Liver (tissue), 9 donors: ENCODE results near the gene TLK2. TPM values are rescaled to one million over a fixed set of nuclear protein-coding genes. Genes with fewer than 3 reads are reported as not detected.

ENCODE experiments used
- DNase-seq: peaks from one replicate; pipeline ENCODE4 v3.0.0-alpha.2; 2017; ENCODE audit warnings: low spot score
- H3K27ac ChIP-seq, 2 donors: one replicate each; pipeline ENCODE4 v1.7.0; 2013; ENCODE audit warnings: inconsistent platforms in 2 of 2, low read length in 2 of 2, control low read depth in 1 of 2, low read depth in 1 of 2, mild to moderate bottlenecking in 1 of 2
- H3K27me3 ChIP-seq, 4 donors: one replicate each; pipeline versions ENCODE4 v1.6.1 to v1.7.0; 2013; ENCODE audit warnings: low read length in 3 of 4, inconsistent platforms in 1 of 4, mild to moderate bottlenecking in 1 of 4, moderate library complexity in 1 of 4; ENCODE audit not compliant: control insufficient read depth in 4 of 4, insufficient read depth in 4 of 4
- H3K36me3 ChIP-seq, 4 donors: one replicate each; pipeline versions ENCODE4 v1.6.1 to v1.7.0; 2013; ENCODE audit warnings: low read length in 3 of 4, mild to moderate bottlenecking in 3 of 4, low read depth in 1 of 4, moderate library complexity in 1 of 4; ENCODE audit not compliant: control insufficient read depth in 4 of 4, insufficient read depth in 3 of 4
- H3K4me1 ChIP-seq, 4 donors: one replicate each; pipeline versions ENCODE4 v1.6.1 to v1.7.0; 2013; ENCODE audit warnings: low read length in 3 of 4, mild to moderate bottlenecking in 3 of 4, moderate library complexity in 1 of 4; ENCODE audit not compliant: control insufficient read depth in 4 of 4, insufficient read depth in 4 of 4
- H3K4me3 ChIP-seq, 3 donors: one replicate each; pipeline versions ENCODE4 v1.6.1 to v1.7.0; 2013; ENCODE audit warnings: low read length in 3 of 3, control low read depth in 1 of 3, low read depth in 1 of 3, mild to moderate bottlenecking in 1 of 3
- H3K9ac ChIP-seq, 2 donors: one replicate each; pipeline ENCODE4 v1.7.0; 2013; ENCODE audit warnings: low read length in 2 of 2, mild to moderate bottlenecking in 2 of 2, moderate library complexity in 2 of 2, control low read depth in 1 of 2, low read depth in 1 of 2
- H3K9me3 ChIP-seq, 4 donors: one replicate each; pipeline versions ENCODE4 v1.6.1 to v1.7.0; 2013; ENCODE audit warnings: low read length in 3 of 4; ENCODE audit not compliant: control insufficient read depth in 4 of 4
- EGR1 ChIP-seq, 2 donors: IDR thresholded peaks; 2 replicates each; pipeline ENCODE4 v1.6.1; 2016 to 2018; ENCODE audit warnings: antibody characterized with exemption in 2 of 2, low read depth in 2 of 2
- FOXA1 ChIP-seq: IDR thresholded peaks from 2 replicates; pipeline ENCODE4 v1.6.1; 2016; ENCODE audit warnings: antibody characterized with exemption
- FOXA2 ChIP-seq: IDR thresholded peaks from 2 replicates; pipeline ENCODE4 v1.6.1; 2016; ENCODE audit warnings: antibody characterized with exemption
- GABPA ChIP-seq, 2 donors: IDR thresholded peaks in 1 of 2; conservative IDR thresholded peaks in 1 of 2; 2 replicates each; pipeline ENCODE4 v1.6.1; 2016; ENCODE audit warnings: antibody characterized with exemption in 2 of 2, mild to moderate bottlenecking in 1 of 2, moderate library complexity in 1 of 2
- HNF4A ChIP-seq, 2 donors: conservative IDR thresholded peaks; 2 replicates each; pipeline ENCODE4 v1.6.1; 2016; ENCODE audit warnings: antibody characterized with exemption in 2 of 2, mild to moderate bottlenecking in 2 of 2
- HNF4G ChIP-seq: IDR thresholded peaks from 2 replicates; pipeline ENCODE4 v1.6.1; 2016; ENCODE audit warnings: antibody characterized with exemption
- JUND ChIP-seq, 2 donors: IDR thresholded peaks; 2 replicates each; pipeline ENCODE4 v1.6.1; 2016; ENCODE audit warnings: antibody characterized with exemption in 2 of 2
- NR2F2 ChIP-seq: IDR thresholded peaks from 2 replicates; pipeline ENCODE4 v1.6.1; 2016; ENCODE audit warnings: antibody characterized with exemption
- RAD21 ChIP-seq, 2 donors: IDR thresholded peaks; 2 replicates each; pipeline ENCODE4 v1.6.1; 2016; ENCODE audit warnings: antibody characterized with exemption in 2 of 2, mild to moderate bottlenecking in 2 of 2
- RXRA ChIP-seq, 2 donors: IDR thresholded peaks; 2 replicates each; pipeline ENCODE4 v1.6.1; 2017 to 2018; ENCODE audit warnings: antibody characterized with exemption in 2 of 2, mild to moderate bottlenecking in 1 of 2
- SP1 ChIP-seq: IDR thresholded peaks from 2 replicates; pipeline ENCODE4 v1.6.1; 2018; ENCODE audit warnings: antibody characterized with exemption, mild to moderate bottlenecking
- TAF1 ChIP-seq: conservative IDR thresholded peaks from 2 replicates; pipeline ENCODE4 v1.6.1; 2016; ENCODE audit warnings: antibody characterized with exemption, mild to moderate bottlenecking
- YY1 ChIP-seq: IDR thresholded peaks from 2 replicates; pipeline ENCODE4 v1.6.1; 2016; ENCODE audit warnings: antibody characterized with exemption, mild to moderate bottlenecking
- WGBS: extraction: QIAGEN DNeasy Blood & Tissue Kit; methylation state at CpG from one replicate; pipeline ENCODE4 v1.1.7; 2013; 5-methylcytosine and 5-hydroxymethylcytosine counted together
- polyA plus RNA-seq, 2 donors: library from polyadenylated mRNA; stranded (reverse) in 1 of 2; unstranded in 1 of 2; fragments of 200-250 nt in 1 of 2; fragments of >200 nt in 1 of 2; fragmentation: Nextera tagmentation in 1 of 2; extraction: Ambion mirVana in 1 of 2; gene quantifications; one replicate each; pipeline versions ENCODE4 v1.2.1 to v1.2.3, GENCODE V29; 2013 to 2015
- total RNA-seq, 2 donors: library from RNA; depleted of rRNA; stranded (reverse); fragments of >200 nt; gene quantifications; one replicate each; pipeline ENCODE4 v1.2.3, GENCODE V29; 2014
- TF ChIP-seq, protein P1 (sequence below): IDR thresholded peaks from 2 replicates; pipeline ENCODE4 v1.6.1; 2016; ENCODE audit warnings: antibody characterized with exemption
- TF ChIP-seq, protein P2 (sequence below): IDR thresholded peaks from 2 replicates; pipeline ENCODE4 v1.6.1; 2016; ENCODE audit warnings: antibody characterized with exemption
- TF ChIP-seq, protein P3 (sequence below): IDR thresholded peaks from 2 replicates; pipeline ENCODE4 v1.6.1; 2016; ENCODE audit warnings: antibody characterized with exemption, mild to moderate bottlenecking
- TF ChIP-seq, protein P4 (sequence below): IDR thresholded peaks from 2 replicates; pipeline ENCODE4 v1.6.1; 2016; ENCODE audit warnings: antibody characterized with exemption
- TF ChIP-seq, protein P5 (sequence below): fragments of 150-350 bp; IDR thresholded peaks from 2 replicates; pipeline ENCODE4 v1.5.1; 2017; ENCODE audit warnings: improper control_type of control experiment, low read depth, low read length; ENCODE audit not compliant: missing input control
- donor health status: healthy.
- donor health status: healthy.
- donor health status: healthy.
- donor health status: healthy.
- donor health status: healthy.

The TLK2 gene
- total and polyA plus RNA-seq, 4 donors, result 4.2 to 25.8 (median 14.8) TPM

DNA sequence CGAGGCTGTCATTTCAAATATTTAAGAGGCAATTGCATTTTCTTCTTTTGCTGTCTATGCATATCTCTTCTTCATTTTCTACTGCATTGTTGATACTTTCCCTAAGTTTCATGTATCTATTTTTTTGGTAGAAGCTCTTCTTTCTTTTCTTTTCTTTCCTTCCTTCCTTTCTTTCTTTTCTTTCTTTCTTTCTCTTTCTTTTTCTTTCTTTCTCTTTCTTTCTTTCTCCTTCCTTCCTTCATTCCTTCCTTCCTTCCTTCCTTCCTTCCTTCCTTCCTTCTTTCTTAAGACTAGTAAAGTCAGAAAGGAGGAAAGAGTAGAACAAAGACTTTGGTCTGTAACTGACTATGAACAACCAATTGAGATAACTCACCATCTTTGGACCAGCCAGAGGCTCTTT lies 182.7 kb downstream of the TLK2 start:
- no peak for DNase-seq
- 94% methylated on average over 1 of the region's 1 CpG for WGBS
- TF ChIP-seq GABPA (IDR thresholded peaks at IDR 0.05 in 1 of 2, conservative IDR thresholded peaks at IDR 0.05 in 1 of 2) (no peak), TAF1 (no peak), HNF4A (conservative IDR thresholded peaks at IDR 0.05) (no peak), SP1 (no peak), FOXA2 (no peak), EGR1 (IDR thresholded peaks at IDR 0.05; ENCODE audit: low read depth in 2 of 2) (no peak), YY1 (no peak), HNF4G (no peak), RAD21 (IDR thresholded peaks at IDR 0.05) (no peak), JUND (IDR thresholded peaks at IDR 0.05) (no peak), FOXA1 (no peak), RXRA (IDR thresholded peaks at IDR 0.05) (no peak), NR2F2 (no peak)
- TF ChIP-seq, protein P1, sequence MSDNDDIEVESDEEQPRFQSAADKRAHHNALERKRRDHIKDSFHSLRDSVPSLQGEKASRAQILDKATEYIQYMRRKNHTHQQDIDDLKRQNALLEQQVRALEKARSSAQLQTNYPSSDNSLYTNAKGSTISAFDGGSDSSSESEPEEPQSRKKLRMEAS, result no peak
- TF ChIP-seq, protein P2, sequence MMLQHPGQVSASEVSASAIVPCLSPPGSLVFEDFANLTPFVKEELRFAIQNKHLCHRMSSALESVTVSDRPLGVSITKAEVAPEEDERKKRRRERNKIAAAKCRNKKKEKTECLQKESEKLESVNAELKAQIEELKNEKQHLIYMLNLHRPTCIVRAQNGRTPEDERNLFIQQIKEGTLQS, result no peak
- TF ChIP-seq, protein P3, sequence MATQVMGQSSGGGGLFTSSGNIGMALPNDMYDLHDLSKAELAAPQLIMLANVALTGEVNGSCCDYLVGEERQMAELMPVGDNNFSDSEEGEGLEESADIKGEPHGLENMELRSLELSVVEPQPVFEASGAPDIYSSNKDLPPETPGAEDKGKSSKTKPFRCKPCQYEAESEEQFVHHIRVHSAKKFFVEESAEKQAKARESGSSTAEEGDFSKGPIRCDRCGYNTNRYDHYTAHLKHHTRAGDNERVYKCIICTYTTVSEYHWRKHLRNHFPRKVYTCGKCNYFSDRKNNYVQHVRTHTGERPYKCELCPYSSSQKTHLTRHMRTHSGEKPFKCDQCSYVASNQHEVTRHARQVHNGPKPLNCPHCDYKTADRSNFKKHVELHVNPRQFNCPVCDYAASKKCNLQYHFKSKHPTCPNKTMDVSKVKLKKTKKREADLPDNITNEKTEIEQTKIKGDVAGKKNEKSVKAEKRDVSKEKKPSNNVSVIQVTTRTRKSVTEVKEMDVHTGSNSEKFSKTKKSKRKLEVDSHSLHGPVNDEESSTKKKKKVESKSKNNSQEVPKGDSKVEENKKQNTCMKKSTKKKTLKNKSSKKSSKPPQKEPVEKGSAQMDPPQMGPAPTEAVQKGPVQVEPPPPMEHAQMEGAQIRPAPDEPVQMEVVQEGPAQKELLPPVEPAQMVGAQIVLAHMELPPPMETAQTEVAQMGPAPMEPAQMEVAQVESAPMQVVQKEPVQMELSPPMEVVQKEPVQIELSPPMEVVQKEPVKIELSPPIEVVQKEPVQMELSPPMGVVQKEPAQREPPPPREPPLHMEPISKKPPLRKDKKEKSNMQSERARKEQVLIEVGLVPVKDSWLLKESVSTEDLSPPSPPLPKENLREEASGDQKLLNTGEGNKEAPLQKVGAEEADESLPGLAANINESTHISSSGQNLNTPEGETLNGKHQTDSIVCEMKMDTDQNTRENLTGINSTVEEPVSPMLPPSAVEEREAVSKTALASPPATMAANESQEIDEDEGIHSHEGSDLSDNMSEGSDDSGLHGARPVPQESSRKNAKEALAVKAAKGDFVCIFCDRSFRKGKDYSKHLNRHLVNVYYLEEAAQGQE, result no peak
- H3K9ac ChIP-seq, result no peak overlapping the region
- peaks cover 0 to 2% (median 0%) of the 10 kb centered on the region in 4 donors for H3K4me1 ChIP-seq
- H3K27me3 ChIP-seq, result no peaks in the 10 kb centered on the region
- H3K4me3 ChIP-seq, result no peak overlapping the region
- no peak overlapping the region for H3K27ac ChIP-seq
- peaks cover 0 to 6% (median 2%) of the 10 kb centered on the region in 4 donors for H3K9me3 ChIP-seq
- H3K36me3 ChIP-seq, result no peaks in the 10 kb centered on the region

DNA sequence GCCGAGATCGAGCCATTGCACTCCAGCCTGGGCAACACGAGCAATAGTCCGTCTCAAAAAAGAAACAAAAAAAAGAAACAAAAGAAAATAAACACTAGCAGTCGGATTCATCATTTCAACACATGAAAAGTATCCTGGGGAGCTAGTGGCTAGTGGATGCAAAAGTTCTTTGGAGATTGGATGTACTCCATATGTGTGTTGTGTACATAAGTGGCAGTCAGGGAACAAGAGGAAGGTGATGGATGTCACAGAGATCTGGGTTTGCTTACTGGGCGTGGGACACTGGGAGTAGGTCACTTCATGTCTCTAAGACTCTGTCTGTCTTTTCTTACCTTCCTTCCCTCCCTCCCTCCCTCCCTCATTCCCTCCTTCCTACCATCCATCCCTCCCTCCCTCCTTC lies 184.2 kb downstream of the TLK2 start:
- no peaks in the 10 kb centered on the region for H3K36me3 ChIP-seq
- 84% methylated on average over 6 of the region's 6 CpGs for WGBS

More for the DNA sequence above, 184.2 kb downstream of the TLK2 start:
- H3K9ac ChIP-seq, result no peak overlapping the region
- H3K27ac ChIP-seq, result no peak overlapping the region
- DNase-seq, result no peak
- peaks cover 0 to 6% (median 2%) of the 10 kb centered on the region in 4 donors for H3K9me3 ChIP-seq
- no peaks in the 10 kb centered on the region for H3K4me1 ChIP-seq
- H3K27me3 ChIP-seq, result no peaks in the 10 kb centered on the region
- no peak for TF ChIP-seq FOXA2
- TF ChIP-seq, protein P1, result no peak
- no peak for TF ChIP-seq HNF4A (conservative IDR thresholded peaks at IDR 0.05)
- no peak for TF ChIP-seq TAF1
- TF ChIP-seq HNF4G, result no peak
- no peak for TF ChIP-seq EGR1 (IDR thresholded peaks at IDR 0.05; ENCODE audit: low read depth in 2 of 2)
- TF ChIP-seq SP1, result no peak
- no peak for TF ChIP-seq NR2F2
- no peak for TF ChIP-seq RAD21 (IDR thresholded peaks at IDR 0.05)
- no peak for TF ChIP-seq GABPA (IDR thresholded peaks at IDR 0.05 in 1 of 2, conservative IDR thresholded peaks at IDR 0.05 in 1 of 2)
- TF ChIP-seq FOXA1, result no peak
- TF ChIP-seq JUND (IDR thresholded peaks at IDR 0.05), result no peak
- no peak for TF ChIP-seq YY1
- TF ChIP-seq, protein P3, result no peak
- TF ChIP-seq, protein P4, sequence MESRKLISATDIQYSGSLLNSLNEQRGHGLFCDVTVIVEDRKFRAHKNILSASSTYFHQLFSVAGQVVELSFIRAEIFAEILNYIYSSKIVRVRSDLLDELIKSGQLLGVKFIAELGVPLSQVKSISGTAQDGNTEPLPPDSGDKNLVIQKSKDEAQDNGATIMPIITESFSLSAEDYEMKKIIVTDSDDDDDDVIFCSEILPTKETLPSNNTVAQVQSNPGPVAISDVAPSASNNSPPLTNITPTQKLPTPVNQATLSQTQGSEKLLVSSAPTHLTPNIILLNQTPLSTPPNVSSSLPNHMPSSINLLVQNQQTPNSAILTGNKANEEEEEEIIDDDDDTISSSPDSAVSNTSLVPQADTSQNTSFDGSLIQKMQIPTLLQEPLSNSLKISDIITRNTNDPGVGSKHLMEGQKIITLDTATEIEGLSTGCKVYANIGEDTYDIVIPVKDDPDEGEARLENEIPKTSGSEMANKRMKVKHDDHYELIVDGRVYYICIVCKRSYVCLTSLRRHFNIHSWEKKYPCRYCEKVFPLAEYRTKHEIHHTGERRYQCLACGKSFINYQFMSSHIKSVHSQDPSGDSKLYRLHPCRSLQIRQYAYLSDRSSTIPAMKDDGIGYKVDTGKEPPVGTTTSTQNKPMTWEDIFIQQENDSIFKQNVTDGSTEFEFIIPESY, result no peak
- TF ChIP-seq, protein P5, sequence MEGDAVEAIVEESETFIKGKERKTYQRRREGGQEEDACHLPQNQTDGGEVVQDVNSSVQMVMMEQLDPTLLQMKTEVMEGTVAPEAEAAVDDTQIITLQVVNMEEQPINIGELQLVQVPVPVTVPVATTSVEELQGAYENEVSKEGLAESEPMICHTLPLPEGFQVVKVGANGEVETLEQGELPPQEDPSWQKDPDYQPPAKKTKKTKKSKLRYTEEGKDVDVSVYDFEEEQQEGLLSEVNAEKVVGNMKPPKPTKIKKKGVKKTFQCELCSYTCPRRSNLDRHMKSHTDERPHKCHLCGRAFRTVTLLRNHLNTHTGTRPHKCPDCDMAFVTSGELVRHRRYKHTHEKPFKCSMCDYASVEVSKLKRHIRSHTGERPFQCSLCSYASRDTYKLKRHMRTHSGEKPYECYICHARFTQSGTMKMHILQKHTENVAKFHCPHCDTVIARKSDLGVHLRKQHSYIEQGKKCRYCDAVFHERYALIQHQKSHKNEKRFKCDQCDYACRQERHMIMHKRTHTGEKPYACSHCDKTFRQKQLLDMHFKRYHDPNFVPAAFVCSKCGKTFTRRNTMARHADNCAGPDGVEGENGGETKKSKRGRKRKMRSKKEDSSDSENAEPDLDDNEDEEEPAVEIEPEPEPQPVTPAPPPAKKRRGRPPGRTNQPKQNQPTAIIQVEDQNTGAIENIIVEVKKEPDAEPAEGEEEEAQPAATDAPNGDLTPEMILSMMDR, result no peak
- no peak for TF ChIP-seq RXRA (IDR thresholded peaks at IDR 0.05)
- TF ChIP-seq, protein P2, result no peak
- H3K4me3 ChIP-seq, result no peak overlapping the region
